Tibial nerve (tissue), 4 donors: ENCODE results near the gene THEMIS.

ENCODE experiments used
- EP300 ChIP-seq, 2 donors: sonication (generic); formaldehyde crosslinking; IDR thresholded peaks; one replicate each; pipeline ENCODE4 v1.6.1; 2017; ENCODE audit warnings: antibody characterized with exemption in 2 of 2, mild to moderate bottlenecking in 1 of 2
- POLR2A ChIP-seq, 2 donors: fragments of 450-650 bp; IDR thresholded peaks; one replicate each; pipeline ENCODE4 v1.6.1; 2017; ENCODE audit warnings: antibody characterized with exemption in 2 of 2, mild to moderate bottlenecking in 2 of 2, moderate library complexity in 2 of 2
- TF ChIP-seq, protein P1 (sequence below), 5 experiments: fragments of 200-600 bp in 3 of 5; fragments of 450-650 bp in 2 of 5; sonication (generic) in 3 of 5; IDR thresholded peaks; one replicate each; pipeline ENCODE4 v1.5.1; 2016 to 2019; ENCODE audit warnings: antibody characterized with exemption in 5 of 5, mild to moderate bottlenecking in 3 of 5, moderate library complexity in 2 of 5

DNA sequence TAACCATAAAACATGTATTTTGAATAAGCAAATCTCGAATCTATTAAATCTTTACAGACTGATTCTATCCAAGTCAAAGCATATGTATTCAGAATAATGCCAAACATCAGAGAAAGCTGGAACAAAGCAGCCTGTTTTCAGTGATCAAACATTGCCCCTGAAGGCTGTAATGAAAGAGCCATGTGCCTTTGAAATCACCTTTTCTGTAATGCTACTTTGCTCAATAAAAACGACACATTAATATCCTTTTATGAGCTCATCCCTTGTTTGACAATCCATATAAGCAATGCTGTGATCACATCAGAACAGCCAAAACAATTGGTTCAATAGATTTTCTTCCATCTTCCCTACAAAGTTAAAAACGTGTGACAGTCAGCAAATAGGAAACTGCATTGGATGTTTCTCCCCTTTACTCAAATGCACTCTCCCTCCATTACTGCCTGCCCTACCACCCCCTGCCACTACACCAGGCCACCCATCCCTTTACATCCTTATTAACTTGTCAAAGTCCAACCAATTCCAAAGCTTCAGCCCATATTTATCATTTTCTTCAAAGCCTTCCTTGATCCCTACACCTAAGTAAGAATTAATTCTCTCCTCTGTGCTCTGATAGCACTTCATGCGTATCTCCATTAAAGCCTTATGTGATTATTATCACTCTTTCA is 42.0 kb downstream of the THEMIS start:
- TF ChIP-seq, protein P1, sequence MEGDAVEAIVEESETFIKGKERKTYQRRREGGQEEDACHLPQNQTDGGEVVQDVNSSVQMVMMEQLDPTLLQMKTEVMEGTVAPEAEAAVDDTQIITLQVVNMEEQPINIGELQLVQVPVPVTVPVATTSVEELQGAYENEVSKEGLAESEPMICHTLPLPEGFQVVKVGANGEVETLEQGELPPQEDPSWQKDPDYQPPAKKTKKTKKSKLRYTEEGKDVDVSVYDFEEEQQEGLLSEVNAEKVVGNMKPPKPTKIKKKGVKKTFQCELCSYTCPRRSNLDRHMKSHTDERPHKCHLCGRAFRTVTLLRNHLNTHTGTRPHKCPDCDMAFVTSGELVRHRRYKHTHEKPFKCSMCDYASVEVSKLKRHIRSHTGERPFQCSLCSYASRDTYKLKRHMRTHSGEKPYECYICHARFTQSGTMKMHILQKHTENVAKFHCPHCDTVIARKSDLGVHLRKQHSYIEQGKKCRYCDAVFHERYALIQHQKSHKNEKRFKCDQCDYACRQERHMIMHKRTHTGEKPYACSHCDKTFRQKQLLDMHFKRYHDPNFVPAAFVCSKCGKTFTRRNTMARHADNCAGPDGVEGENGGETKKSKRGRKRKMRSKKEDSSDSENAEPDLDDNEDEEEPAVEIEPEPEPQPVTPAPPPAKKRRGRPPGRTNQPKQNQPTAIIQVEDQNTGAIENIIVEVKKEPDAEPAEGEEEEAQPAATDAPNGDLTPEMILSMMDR (IDR thresholded peaks at IDR 0.05), result no peak
- TF ChIP-seq POLR2A (IDR thresholded peaks at IDR 0.05) (no peak), EP300 (IDR thresholded peaks at IDR 0.05) (no peak)
